ENCODE measurements around the gene NUFIP1. TPM values are rescaled to one million over a fixed set of nuclear protein-coding genes. Genes with fewer than 3 reads are reported as not detected.
A peak's percentile ranks its signal among the peaks of the same experiment; 100 is the strongest.
"Not testable (repeated sequence)": the region's sequence is repeated elsewhere in the genome, so short reads cannot be mapped to it uniquely, and the experiment has no call there.

NUFIP1 gene
- polyA plus RNA-seq (ENCODE audit: insufficient read length), result 14.5 TPM
- long read RNA-seq, donor 1, partial matches to known transcripts, result 8 of 12 reads
- long read RNA-seq, donor 1, other reads (novel, unspliced or antisense), result 0 of 12 reads
- long read RNA-seq, donor 2, partial matches to known transcripts, result 0 of 3 reads
- long read RNA-seq, donor 2, other reads (novel, unspliced or antisense), result 0 of 3 reads
- long read RNA-seq, donor 3, partial matches to known transcripts, result 0 of 1 reads
- long read RNA-seq, donor 3, other reads (novel, unspliced or antisense), result 0 of 1 reads
- long read RNA-seq, donor 4, result 0 reads
- long read RNA-seq, donor 5, partial matches to known transcripts, result 0 of 4 reads
- long read RNA-seq, donor 5, other reads (novel, unspliced or antisense), result 0 of 4 reads
- long read RNA-seq, donor 6, transcript NUFIP1-201 (10 exons, 3,492 nt), result major isoform, 5 of 5 reads
- long read RNA-seq, donor 6, partial matches to known transcripts, result 0 of 5 reads
- long read RNA-seq, donor 6, other reads (novel, unspliced or antisense), result 0 of 5 reads
- long read RNA-seq, donor 7, partial matches to known transcripts, result 0 of 1 reads
- long read RNA-seq, donor 7, other reads (novel, unspliced or antisense), result 0 of 1 reads
- long read RNA-seq, donor 8, partial matches to known transcripts, result 0 of 3 reads
- long read RNA-seq, donor 8, other reads (novel, unspliced or antisense), result 0 of 3 reads

GRCh38 chr13:44989071-44989889 is at the start of gene NUFIP1, which contains the start of gene GPALPP1:
NUFIP1 (minus strand) TSS chr13:44989471; CDS start chr13:44989436, 35 bp downstream.
GPALPP1 (plus strand) TSS chr13:44989538; CDS start chr13:44989655, 117 bp downstream.
- peak; percentile 95 for DNase-seq

- DNase-seq, result no peak
These were observed 46.9 kb upstream of the NUFIP1 start for GRCh38 chr13:45036206-45036605.

GRCh38 chr13:45034342-45034741 is 45.1 kb upstream of the NUFIP1 start:
- DNase-seq, result no peak

GRCh38 chr13:45024847-45025246 is 35.6 kb upstream of the NUFIP1 start:
- no peak for DNase-seq

- DNase-seq, result no peak
These were observed 32.0 kb upstream of the NUFIP1 start for GRCh38 chr13:45021250-45021649.

GRCh38 chr13:45019981-45020380 is 30.7 kb upstream of the NUFIP1 start:
- DNase-seq, result not testable (repeated sequence)

GRCh38 chr13:45016792-45017425 is 27.6 kb upstream of the NUFIP1 start:
- no peak for DNase-seq

GRCh38 chr13:45015300-45015699 is 26.0 kb upstream of the NUFIP1 start:
- DNase-seq, result no peak

GRCh38 chr13:45011198-45011597 is 21.9 kb upstream of the NUFIP1 start:
- no peak for DNase-seq

GRCh38 chr13:45007823-45008222 is 18.6 kb upstream of the NUFIP1 start:
- DNase-seq, result no peak

- DNase-seq, result no peak
These were observed 18.0 kb upstream of the NUFIP1 start for GRCh38 chr13:45007225-45007624.

GRCh38 chr13:45004096-45004495 is 14.8 kb upstream of the NUFIP1 start:
- no peak for DNase-seq

GRCh38 chr13:45003417-45003816 is 14.1 kb upstream of the NUFIP1 start:
- no peak for DNase-seq

GRCh38 chr13:44989941-44990340 is 670 bp upstream of the NUFIP1 start:
- DNase-seq, result no peak

- DNase-seq, result no peak
These were observed 10.9 kb downstream of the NUFIP1 start for GRCh38 chr13:44978328-44978727.

- no peak for DNase-seq
These were observed 12.2 kb downstream of the NUFIP1 start for GRCh38 chr13:44976949-44977583.

- no peak for DNase-seq
These were observed 13.1 kb downstream of the NUFIP1 start for GRCh38 chr13:44976196-44976595.

GRCh38 chr13:44974056-44974793 is 15.0 kb downstream of the NUFIP1 start:
- no peak for DNase-seq

- DNase-seq, result no peak
These were observed 16.2 kb downstream of the NUFIP1 start for GRCh38 chr13:44972956-44973581.
